OCI-LY1 (cell line): Measurements from ENCODE around the gene CD22.

Experiments
- EZH2 ChIP-seq: fragments of 200-600 bp; sonication (generic), shearing (Covaris generic); IDR thresholded peaks from 2 replicates; pipeline ENCODE4 v1.8.0; 2017; ENCODE audit warnings: borderline replicate concordance, mixed run types, mild to moderate bottlenecking, antibody characterized with exemption, low read length, moderate library complexity, mixed read lengths
- TF ChIP-seq, protein P1 (sequence below): fragments of 200-600 bp; sonication (generic), shearing (Covaris generic); IDR thresholded peaks from 2 replicates; pipeline ENCODE4 v1.5.1; 2017; ENCODE audit warnings: mild to moderate bottlenecking, antibody characterized with exemption, low read length, moderate library complexity, mixed read lengths

DNA sequence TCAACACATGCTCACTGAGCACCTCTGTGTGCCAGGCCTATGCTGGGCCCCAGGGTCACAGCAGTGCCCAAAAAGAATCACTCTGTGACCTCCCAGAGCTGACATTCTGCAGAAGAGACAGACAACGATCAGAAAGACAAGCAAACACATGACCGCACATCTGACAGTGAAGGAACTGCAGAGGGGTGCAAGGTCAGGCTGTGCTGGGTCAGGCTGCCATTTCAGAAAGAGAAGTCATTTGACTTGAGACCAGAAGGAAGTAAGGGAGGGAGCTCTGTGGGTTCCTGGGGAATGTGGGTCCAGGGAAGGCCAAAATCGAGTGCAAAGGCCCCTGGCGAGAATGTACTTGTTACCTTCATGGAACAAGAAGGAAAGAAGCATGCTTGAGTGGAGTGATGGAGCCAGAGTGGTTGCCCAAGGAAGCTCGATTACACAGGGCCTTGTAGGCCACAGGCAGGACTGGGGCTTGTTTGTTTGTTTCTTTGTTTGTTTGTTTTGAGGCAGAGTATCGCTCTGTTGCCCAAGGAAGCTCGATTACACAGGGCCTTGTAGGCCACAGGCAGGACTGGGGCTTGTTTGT is 11.4 kb upstream of the CD22 start:
- TF ChIP-seq, protein P1, sequence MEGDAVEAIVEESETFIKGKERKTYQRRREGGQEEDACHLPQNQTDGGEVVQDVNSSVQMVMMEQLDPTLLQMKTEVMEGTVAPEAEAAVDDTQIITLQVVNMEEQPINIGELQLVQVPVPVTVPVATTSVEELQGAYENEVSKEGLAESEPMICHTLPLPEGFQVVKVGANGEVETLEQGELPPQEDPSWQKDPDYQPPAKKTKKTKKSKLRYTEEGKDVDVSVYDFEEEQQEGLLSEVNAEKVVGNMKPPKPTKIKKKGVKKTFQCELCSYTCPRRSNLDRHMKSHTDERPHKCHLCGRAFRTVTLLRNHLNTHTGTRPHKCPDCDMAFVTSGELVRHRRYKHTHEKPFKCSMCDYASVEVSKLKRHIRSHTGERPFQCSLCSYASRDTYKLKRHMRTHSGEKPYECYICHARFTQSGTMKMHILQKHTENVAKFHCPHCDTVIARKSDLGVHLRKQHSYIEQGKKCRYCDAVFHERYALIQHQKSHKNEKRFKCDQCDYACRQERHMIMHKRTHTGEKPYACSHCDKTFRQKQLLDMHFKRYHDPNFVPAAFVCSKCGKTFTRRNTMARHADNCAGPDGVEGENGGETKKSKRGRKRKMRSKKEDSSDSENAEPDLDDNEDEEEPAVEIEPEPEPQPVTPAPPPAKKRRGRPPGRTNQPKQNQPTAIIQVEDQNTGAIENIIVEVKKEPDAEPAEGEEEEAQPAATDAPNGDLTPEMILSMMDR = no peak
- no peak for TF ChIP-seq EZH2
